ENCODE measurements around the gene KLRC4. TPM values are rescaled to one million over a fixed set of nuclear protein-coding genes. Genes with fewer than 3 reads are reported as not detected.
A peak's percentile ranks its signal among the peaks of the same experiment; 100 is the strongest.

KLRC4 gene
- total and polyA plus RNA-seq, 2 of the 8 experiments (the other 6 are each of a cell fraction or from before 2014, with no cell fraction given) = not detected

DNA sequence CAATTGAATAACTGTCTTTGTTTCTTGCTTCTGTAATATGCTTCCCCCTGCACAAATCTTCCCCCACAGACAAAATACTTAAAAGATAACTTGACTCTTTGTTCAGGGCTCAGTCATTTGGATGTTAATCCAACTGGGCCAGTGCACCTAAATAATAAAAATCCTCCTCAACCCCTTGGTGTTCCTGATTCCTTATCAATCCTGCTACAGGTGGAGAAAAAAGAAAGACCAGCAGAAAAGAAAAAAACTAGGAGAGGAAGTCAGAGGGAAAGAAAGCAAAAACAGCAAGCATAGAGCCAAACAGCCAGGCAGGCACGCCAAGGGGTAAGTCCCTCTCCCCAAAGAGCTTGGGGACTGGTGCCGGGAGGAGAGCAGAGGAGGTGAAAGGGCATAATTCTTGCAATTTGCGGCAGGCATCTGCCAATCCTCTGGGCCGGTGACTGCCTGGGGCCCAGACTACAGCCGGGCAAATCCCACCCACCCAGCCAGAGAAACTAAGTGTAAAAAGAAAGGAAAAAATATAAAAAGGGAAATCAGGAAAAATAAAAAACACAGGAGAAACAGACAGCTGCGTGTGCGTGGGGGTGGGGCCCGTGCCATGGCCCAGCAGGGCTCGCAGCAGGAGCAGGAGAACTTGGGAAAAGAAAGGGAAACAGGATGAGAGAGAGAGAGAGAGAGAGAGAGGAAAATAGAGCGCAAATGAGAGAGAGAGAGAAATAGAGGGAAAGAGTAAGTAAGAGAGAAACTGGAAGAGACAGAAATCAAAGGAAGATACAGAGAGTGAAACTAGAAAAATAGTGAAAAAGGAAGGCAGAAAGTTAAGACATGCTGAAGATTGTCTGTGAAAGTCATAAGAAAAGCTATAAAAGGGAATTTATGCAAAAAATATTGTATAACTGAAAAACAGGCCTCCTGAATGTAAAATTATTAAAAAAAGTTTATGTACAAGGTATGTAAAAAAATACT lies 41.1 kb downstream of the KLRC4 start:
- H2BK12ac ChIP-seq (ENCODE audit: low read depth, low read length) = peak overlapping the region; percentile 60; the same call in 1 of the 2 replicates
- no peak overlapping the region; a peak in 1 of 4 replicates for H3K4me2 ChIP-seq (ENCODE audit: insufficient read depth in 1 of 2, low read depth in 2 of 2, low read length in 2 of 2)
- no peak overlapping the region for H4K5ac ChIP-seq (ENCODE audit: insufficient read length, low read depth, low read length)
- H3K56ac ChIP-seq (replicated peaks; ENCODE audit: insufficient read length, low read depth, low read length) = no peak overlapping the region
- FAIRE-seq = no peak
- peak overlapping the region; percentile 27; the same call in 1 of the 2 replicates for H2AFZ ChIP-seq (ENCODE audit: low read length)
- H2BK15ac ChIP-seq (ENCODE audit: low read length) = no peak overlapping the region
- no peaks in the 10 kb centered on the region for H3K79me1 ChIP-seq (ENCODE audit: low read depth, low read length)
- no peak overlapping the region for H3K23ac ChIP-seq (ENCODE audit: insufficient read length)
- no peak for DNase-seq (ENCODE audit: low read depth in 1 of 2, low spot score in 2 of 2)
- H3K4ac ChIP-seq (replicated peaks; ENCODE audit: insufficient read length, low read depth, low read length) = no peak overlapping the region
- no peak overlapping the region for H3K14ac ChIP-seq (ENCODE audit: insufficient read length)
- no peak overlapping the region for H4K91ac ChIP-seq (replicated peaks; ENCODE audit: insufficient read length, low read length)
- CTCF ChIA-PET (ENCODE audit: partially characterized antibody) = interaction anchor here (1.4 to 3.0 kb wide), 2 partner anchors 98 to 190 kb away, joined by 3 to 16 read pairs; no protein-coding TSS in a partner anchor
- peaks cover 17 to 32% (median 21%) of the 10 kb centered on the region in 4 experiments for H3K4me1 ChIP-seq (replicated peaks in 1 of 4; ENCODE audit: control insufficient read depth in 3 of 4, insufficient read depth in 4 of 4, low read length in 3 of 4)
- H3K79me2 ChIP-seq (ENCODE audit: control insufficient read depth in 1 of 2, insufficient read depth in 2 of 2, low read length in 2 of 2) = no peaks in the 10 kb centered on the region
- H4K20me1 ChIP-seq (replicated peaks in 1 of 2; ENCODE audit: control insufficient read depth in 1 of 2, insufficient read depth in 2 of 2, low read length in 2 of 2) = no peaks in the 10 kb centered on the region
- peak overlapping the region; percentile 29 for H4K8ac ChIP-seq (ENCODE audit: extremely low read depth, insufficient read depth, low read length)
- H2BK5ac ChIP-seq (ENCODE audit: low read depth, low read length) = no peak overlapping the region
- H3K9ac ChIP-seq (replicated peaks in 1 of 4; ENCODE audit: extremely low read depth in 1 of 4, low read depth in 3 of 4, low read length in 3 of 4) = no peak overlapping the region
- WGBS, 2 experiments (ENCODE audit: extremely low coverage in 1 of 2, insufficient coverage in 1 of 2, insufficient read length in 1 of 2, insufficient replicate concordance in 2 of 2, low coverage in 1 of 2, low lambda C conversion rate in 2 of 2, missing lambda C conversion rate in 1 of 2) = 58% methylated on average over 10 of the region's 10 CpGs; no CpG with 5 or more reads in 1 of the 2 experiments
- H3K23me2 ChIP-seq (ENCODE audit: low read depth, low read length) = peaks cover 5% of the 10 kb centered on the region
- peaks cover 0 to 3% (median 0%) of the 10 kb centered on the region in 4 experiments; a peak in 1 of 8 replicates for H3K36me3 ChIP-seq (ENCODE audit: control insufficient read depth in 2 of 4, insufficient read depth in 4 of 4, low read length in 3 of 4)
- no peak for TF ChIP-seq SRF (IDR thresholded peaks at IDR 0.05; ENCODE audit: low read depth, low read length)
- TF ChIP-seq, protein P1, sequence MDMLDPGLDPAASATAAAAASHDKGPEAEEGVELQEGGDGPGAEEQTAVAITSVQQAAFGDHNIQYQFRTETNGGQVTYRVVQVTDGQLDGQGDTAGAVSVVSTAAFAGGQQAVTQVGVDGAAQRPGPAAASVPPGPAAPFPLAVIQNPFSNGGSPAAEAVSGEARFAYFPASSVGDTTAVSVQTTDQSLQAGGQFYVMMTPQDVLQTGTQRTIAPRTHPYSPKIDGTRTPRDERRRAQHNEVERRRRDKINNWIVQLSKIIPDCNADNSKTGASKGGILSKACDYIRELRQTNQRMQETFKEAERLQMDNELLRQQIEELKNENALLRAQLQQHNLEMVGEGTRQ (IDR thresholded peaks at IDR 0.05; ENCODE audit: low read length) = no peak
- peak; percentile 25; the same call in 1 of the 2 replicates for TF ChIP-seq JUND (IDR thresholded peaks at IDR 0.05; ENCODE audit: low read length)
- no peak overlapping the region for H2BK20ac ChIP-seq (ENCODE audit: low read length)
- POLR2A ChIA-PET (ENCODE audit: partially characterized antibody) = no interaction called here
- no peak overlapping the region for H3K4me3 ChIP-seq (ENCODE audit: extremely low read depth in 1 of 4, insufficient read depth in 2 of 4, low read depth in 3 of 4, low read length in 4 of 4)
- H3K9me3 ChIP-seq (ENCODE audit: insufficient read depth in 2 of 2, low read depth in 1 of 2, low read length in 1 of 2) = peaks cover 4% of the 10 kb centered on the region in 2 experiments; a peak in 1 of 4 replicates
- H3K27ac ChIP-seq (ENCODE audit: low read depth, low read length) = no peak overlapping the region
- H2AK5ac ChIP-seq (ENCODE audit: low read depth, low read length) = no peak overlapping the region
- H3K18ac ChIP-seq (ENCODE audit: extremely low read depth, low read length) = no peak overlapping the region; the same call in none of the 2 replicates
- no peaks in the 10 kb centered on the region for H3K27me3 ChIP-seq (replicated peaks in 1 of 4; ENCODE audit: control insufficient read depth in 3 of 4, extremely low read depth in 1 of 4, insufficient read depth in 3 of 4, low read length in 3 of 4)
- H2BK120ac ChIP-seq (replicated peaks; ENCODE audit: low read depth, low read length) = no peak overlapping the region

Data from H1 (cell line).